ENCODE results near the gene ADCY3.

ADCY3 gene

GRCh38 chr2:24924732-24925131 lies 4.7 kb upstream of the ADCY3 start:
- DNase-seq (ENCODE audit: insufficient read length) (no peak), FAIRE-seq (no peak)
- no peak for TF ChIP-seq POLR2AphosphoS5 (IDR thresholded peaks at IDR 0.05; ENCODE audit: low read depth, low read length)
- TF ChIP-seq TAF1 (IDR thresholded peaks at IDR 0.05; ENCODE audit: borderline replicate concordance, low read depth, low read length), result no peak
- TF ChIP-seq POLR2A (IDR thresholded peaks at IDR 0.05; ENCODE audit: low read depth, low read length), result no peak

DNA sequence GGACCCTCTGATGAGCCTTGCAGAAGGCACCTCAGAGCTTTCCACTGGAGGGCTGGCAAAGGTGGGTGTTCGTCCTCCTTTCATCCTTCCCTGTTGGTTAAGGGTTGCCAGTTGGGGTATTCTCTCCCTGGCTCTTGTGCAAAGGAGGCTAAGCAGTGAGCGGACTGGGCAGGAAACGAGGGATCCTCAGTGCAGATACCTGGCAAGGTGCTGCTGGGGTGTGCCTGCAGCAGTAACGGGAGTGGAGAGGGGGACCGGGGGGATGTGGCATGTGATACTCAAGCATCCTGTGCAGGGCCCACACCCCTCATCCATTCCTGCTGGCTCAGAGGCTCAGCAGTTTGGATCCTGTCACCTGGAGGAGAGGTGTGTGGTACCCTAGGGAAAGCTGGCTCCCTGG lies 4.2 kb upstream of the ADCY3 start:
- no peak for TF ChIP-seq TAF1 (IDR thresholded peaks at IDR 0.05; ENCODE audit: borderline replicate concordance, low read depth, low read length)
- DNase-seq (ENCODE audit: insufficient read length) (no peak), FAIRE-seq (no peak)

GRCh38 chr2:24923106-24923505 lies 3.1 kb upstream of the ADCY3 start:
- FAIRE-seq, result no peak
- no peak for DNase-seq (ENCODE audit: insufficient read length)
- no peak for TF ChIP-seq POLR2A (IDR thresholded peaks at IDR 0.05; ENCODE audit: low read depth, low read length)

GRCh38 chr2:24922556-24922955 lies 2.5 kb upstream of the ADCY3 start:
- DNase-seq (ENCODE audit: insufficient read length) (no peak), FAIRE-seq (no peak)
- TF ChIP-seq TAF1 (IDR thresholded peaks at IDR 0.05; ENCODE audit: borderline replicate concordance, low read depth, low read length), result no peak
- no peak for TF ChIP-seq POLR2AphosphoS5 (IDR thresholded peaks at IDR 0.05; ENCODE audit: low read depth, low read length)
- no peak for TF ChIP-seq POLR2A (IDR thresholded peaks at IDR 0.05; ENCODE audit: low read depth, low read length)

DNA sequence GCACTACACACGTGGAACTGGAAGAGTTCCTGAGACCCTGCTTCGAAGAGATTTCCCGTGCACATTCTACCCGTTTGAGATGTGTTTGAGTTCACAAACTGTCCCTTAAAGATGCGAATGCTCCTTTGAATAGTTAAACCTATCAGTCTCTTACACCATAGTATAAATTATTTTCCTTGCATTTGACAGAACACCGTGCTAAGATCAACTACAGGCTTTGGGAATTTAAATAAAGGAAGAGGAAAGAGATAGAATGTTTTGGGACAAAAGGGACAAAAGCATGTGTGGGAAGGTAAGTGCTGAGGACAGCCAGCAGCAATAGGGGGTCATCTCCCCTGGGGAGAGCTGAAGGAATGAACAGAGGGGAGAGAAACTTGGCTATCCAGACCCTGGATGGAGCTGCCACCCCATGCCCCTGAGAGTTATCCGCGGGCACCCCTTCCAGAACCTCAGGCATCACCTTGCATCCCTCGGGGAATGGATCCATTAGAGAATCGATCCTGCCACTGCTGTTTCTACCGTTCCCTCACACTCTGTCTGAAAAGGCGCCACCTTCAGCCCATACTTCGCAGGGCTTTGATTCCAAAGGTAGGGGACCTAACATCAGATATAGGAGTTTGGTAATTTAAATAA lies 888 bp upstream of the ADCY3 start:
- TF ChIP-seq POLR2AphosphoS5 (IDR thresholded peaks at IDR 0.05; ENCODE audit: low read depth, low read length), result no peak
- TF ChIP-seq TAF1 (IDR thresholded peaks at IDR 0.05; ENCODE audit: borderline replicate concordance, low read depth, low read length), result no peak
- no peak for TF ChIP-seq POLR2A (IDR thresholded peaks at IDR 0.05; ENCODE audit: low read depth, low read length)
- DNase-seq (ENCODE audit: insufficient read length), result no peak
- peak; percentile 76 for FAIRE-seq

DNA sequence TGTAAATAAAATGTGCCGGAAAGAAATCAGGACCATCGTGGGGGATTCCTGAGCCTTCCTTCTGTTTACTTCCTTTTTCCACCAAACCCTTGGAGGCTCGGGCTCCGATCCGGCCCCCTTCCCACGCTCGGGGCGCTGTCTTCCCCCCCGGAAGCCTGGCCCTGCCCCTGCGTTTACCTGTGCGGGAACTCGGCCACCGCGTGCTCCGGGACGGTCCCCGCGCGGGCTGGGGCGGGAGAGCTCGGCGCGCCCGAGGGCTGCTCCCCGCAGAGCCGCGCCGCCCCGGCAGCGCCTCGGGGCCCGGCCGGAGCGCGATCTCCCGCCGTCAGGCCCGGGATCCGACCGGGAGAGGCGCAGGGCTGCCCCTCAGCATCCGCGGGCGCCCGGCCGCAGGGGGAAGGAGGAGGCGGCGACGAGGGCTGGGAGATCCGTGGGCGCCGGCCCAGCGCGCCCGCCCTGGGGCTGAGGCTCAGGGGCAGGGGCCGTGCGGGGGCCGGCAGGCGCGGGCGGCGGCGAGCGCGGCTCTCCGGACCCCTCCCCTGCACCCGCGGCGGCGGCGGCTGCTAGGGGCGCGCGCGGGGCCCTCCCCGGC lies 435 bp downstream of the ADCY3 start:
- no peak for TF ChIP-seq POLR2A (IDR thresholded peaks at IDR 0.05; ENCODE audit: low read depth, low read length)
- TF ChIP-seq POLR2AphosphoS5 (IDR thresholded peaks at IDR 0.05; ENCODE audit: low read depth, low read length), result no peak
- no peak for TF ChIP-seq TAF1 (IDR thresholded peaks at IDR 0.05; ENCODE audit: borderline replicate concordance, low read depth, low read length)
- DNase-seq (ENCODE audit: insufficient read length), result peak; percentile 55
- FAIRE-seq, result peak; percentile 71

GRCh38 chr2:24919037-24919505 lies 966 bp downstream of the ADCY3 start:
- 0 out of 2 replicates have a peak, but pooled peaks have one; percentile 33 for TF ChIP-seq POLR2AphosphoS5 (IDR thresholded peaks at IDR 0.05; ENCODE audit: low read depth, low read length)
- TF ChIP-seq TAF1 (IDR thresholded peaks at IDR 0.05; ENCODE audit: borderline replicate concordance, low read depth, low read length), result no peak
- TF ChIP-seq POLR2A (IDR thresholded peaks at IDR 0.05; ENCODE audit: low read depth, low read length), result no peak
- peak; percentile 65 for DNase-seq (ENCODE audit: insufficient read length)
- peak; percentile 44 for FAIRE-seq

GRCh38 chr2:24918326-24919036 lies 1.6 kb downstream of the ADCY3 start:
- FAIRE-seq, result no peak
- TF ChIP-seq TAF1 (IDR thresholded peaks at IDR 0.05; ENCODE audit: borderline replicate concordance, low read depth, low read length), result no peak
- no peak for TF ChIP-seq POLR2AphosphoS5 (IDR thresholded peaks at IDR 0.05; ENCODE audit: low read depth, low read length)
- TF ChIP-seq POLR2A (IDR thresholded peaks at IDR 0.05; ENCODE audit: low read depth, low read length), result no peak
- no peak for DNase-seq (ENCODE audit: insufficient read length)

DNA sequence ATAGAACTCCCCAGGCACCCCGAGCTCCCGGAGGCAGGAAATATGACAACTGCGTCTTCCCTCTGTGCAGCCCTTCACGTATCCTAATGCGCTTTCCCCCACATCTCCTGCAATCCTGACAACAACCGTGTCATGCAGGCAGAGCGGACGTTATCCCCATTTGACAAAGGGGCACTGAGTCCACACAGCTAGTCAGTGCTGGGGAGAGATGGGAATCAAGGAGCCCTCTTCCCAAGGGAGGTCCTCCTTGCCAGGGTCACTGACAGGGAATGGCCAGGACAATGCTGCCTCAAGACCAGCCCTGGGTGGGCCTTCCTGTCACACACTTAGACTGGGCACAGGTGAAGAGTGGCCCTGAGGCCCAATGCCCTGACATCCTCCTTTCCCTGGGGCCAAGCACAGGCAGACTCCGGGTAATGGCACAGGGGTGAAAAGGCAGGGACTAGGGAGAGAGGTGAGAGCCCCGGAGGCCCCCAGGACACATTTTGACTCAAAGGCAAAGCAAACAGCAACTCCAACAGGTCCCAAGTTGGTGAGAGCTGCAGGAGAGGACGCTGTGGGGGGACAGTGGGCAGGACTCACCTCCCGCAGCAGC lies 2.2 kb downstream of the ADCY3 start:
- TF ChIP-seq POLR2AphosphoS5 (IDR thresholded peaks at IDR 0.05; ENCODE audit: low read depth, low read length) (no peak), TAF1 (IDR thresholded peaks at IDR 0.05; ENCODE audit: borderline replicate concordance, low read depth, low read length) (no peak), POLR2A (IDR thresholded peaks at IDR 0.05; ENCODE audit: low read depth, low read length) (no peak)
- DNase-seq (ENCODE audit: insufficient read length) (no peak), FAIRE-seq (no peak)

DNA sequence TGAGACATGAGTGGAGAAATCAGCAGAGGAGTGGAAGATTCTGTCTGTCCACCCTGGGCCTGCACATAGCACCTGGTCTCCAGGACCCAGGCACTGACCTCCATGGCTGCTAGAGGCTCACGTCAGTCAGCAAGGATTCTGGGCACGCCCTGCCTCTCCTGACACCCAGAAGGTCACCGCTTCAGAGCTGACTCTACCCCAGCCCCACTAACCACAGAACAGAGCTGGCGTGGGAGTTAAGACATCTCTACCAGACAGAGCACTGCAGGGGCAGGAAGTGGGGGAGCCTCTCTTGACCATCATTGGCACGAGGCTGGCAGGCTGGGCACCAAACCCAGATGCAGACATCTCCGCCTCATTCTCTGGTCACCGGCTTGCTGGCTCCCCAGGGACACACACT lies 3.0 kb downstream of the ADCY3 start:
- FAIRE-seq, result peak; percentile 70
- no peak for TF ChIP-seq POLR2A (IDR thresholded peaks at IDR 0.05; ENCODE audit: low read depth, low read length)
- no peak for TF ChIP-seq TAF1 (IDR thresholded peaks at IDR 0.05; ENCODE audit: borderline replicate concordance, low read depth, low read length)
- TF ChIP-seq POLR2AphosphoS5 (IDR thresholded peaks at IDR 0.05; ENCODE audit: low read depth, low read length), result no peak
- DNase-seq (ENCODE audit: insufficient read length), result peak; percentile 42

DNA sequence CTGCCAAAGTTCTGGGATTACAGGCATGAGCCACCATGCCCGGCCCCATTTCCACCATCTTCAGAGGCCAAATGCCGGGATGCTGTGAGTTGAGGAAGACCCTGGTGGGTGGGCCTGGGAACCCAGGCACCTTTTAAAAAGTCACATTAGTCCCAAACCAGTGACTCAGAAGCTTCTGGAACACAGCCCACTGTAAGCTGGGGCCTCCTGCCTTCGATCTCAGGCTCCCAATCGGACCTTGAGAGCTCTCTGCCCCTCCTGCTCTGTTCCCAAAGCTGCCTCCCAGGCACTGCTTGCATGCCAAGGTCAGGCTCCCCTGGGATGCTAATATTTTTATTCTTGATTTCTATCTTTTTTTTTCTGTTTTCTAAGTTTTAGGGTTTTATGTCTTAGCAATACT lies 4.2 kb downstream of the ADCY3 start:
- FAIRE-seq (no peak), DNase-seq (ENCODE audit: insufficient read length) (no peak)
- TF ChIP-seq POLR2A (IDR thresholded peaks at IDR 0.05; ENCODE audit: low read depth, low read length), result no peak
- TF ChIP-seq TAF1 (IDR thresholded peaks at IDR 0.05; ENCODE audit: borderline replicate concordance, low read depth, low read length), result no peak
- TF ChIP-seq POLR2AphosphoS5 (IDR thresholded peaks at IDR 0.05; ENCODE audit: low read depth, low read length), result no peak

DNA sequence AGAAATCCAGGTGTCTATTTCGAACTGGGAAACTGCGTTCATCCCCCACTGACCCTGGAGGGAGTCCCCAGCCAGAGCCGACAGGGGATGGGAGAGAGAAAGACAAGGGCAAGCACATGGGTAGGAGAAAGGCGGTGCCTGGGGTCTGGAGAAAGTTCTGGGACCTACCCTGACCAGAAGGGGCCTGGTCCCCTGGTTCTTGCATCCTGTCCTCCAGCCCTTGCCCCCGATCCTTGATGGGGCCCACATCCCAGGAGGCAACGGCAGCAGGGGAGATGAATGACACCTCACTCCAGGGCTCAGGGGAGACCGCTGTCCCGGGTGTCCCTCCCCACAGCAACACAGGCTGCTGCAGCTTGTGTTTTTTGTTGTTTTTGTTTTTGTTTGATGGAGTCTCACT lies 4.9 kb downstream of the ADCY3 start:
- no peak for DNase-seq (ENCODE audit: insufficient read length)
- TF ChIP-seq POLR2A (IDR thresholded peaks at IDR 0.05; ENCODE audit: low read depth, low read length), result no peak
- no peak for TF ChIP-seq POLR2AphosphoS5 (IDR thresholded peaks at IDR 0.05; ENCODE audit: low read depth, low read length)
- TF ChIP-seq TAF1 (IDR thresholded peaks at IDR 0.05; ENCODE audit: borderline replicate concordance, low read depth, low read length), result no peak
- FAIRE-seq, result no peak

Data from GM12892 (cell line).